Inferior parietal cortex (tissue), 1 donor: ENCODE data around the gene SORT1.

Experiments
- DNase-seq: peaks from one replicate; pipeline ENCODE4 v3.0.0-alpha.2; 2016; ENCODE audit errors: extremely low spot score

Gene SORT1

DNA sequence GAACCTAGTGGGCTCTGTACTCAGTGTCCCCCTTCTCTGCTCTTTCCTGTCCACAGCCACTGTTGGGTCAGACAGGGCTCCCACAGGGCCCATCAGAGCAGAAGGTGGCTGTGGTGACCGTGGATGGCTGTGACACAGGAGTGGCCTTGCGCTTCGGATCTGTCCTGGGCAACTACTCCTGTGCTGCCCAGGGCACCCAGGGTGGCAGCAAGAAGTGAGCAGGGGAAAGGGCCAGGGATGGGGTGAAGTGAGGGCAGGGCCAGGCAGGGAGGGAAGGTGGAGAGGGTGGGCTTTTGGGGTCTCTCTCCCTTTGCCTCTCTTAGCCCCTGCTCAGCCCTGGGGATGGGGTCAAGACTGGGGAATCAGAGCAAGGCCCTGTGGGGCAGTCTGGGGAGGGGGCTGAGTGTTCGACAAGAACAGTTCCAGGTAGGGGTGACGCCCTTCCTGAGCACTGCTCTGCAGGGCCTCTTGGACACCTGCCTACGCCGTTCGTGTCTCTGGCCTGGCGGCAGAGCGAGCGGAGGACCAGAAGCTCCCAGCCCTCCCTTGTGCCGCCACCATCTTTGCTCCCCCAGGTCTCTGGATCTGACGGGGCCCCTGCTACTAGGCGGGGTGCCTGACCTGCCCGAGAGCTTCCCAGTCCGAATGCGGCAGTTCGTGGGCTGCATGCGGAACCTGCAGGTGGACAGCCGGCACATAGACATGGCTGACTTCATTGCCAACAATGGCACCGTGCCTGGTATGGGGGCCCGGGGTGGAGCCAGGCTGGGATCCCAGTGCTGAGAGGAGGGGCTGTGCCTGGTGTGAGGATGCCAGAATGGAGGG is 135.3 kb downstream of the SORT1 start:
- no peak for DNase-seq

DNA sequence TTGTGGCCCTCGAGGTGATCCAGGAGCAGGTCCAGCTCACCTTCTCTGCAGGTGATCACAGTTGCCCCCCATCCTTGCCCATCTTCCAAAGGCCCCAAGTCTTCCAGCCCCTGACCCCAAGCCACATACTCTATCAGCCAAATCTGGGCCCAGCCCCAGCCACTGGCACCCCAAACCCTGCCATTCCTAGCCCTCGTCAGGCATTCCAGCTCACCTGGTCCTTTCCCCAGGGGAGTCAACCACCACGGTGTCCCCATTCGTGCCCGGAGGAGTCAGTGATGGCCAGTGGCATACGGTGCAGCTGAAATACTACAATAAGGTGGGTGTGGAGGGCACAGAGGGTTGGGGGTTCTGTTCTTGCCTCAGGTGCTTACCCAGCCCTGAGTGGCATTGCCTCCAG is 136.1 kb downstream of the SORT1 start:
- DNase-seq = no peak

DNA sequence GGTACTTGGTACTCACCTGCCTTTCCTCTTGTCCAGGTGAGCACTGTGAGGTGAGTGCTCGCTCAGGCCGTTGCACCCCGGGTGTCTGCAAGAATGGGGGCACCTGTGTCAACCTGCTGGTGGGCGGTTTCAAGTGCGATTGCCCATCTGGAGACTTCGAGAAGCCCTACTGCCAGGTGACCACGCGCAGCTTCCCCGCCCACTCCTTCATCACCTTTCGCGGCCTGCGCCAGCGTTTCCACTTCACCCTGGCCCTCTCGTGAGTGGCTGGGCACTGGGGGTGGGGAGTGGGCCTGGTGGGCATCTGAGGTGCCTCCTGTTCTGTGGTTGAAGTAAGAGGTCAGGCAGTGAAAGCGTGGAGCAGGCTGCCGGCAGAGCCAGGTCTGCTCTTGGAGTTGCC is 136.7 kb downstream of the SORT1 start:
- no peak for DNase-seq

DNA sequence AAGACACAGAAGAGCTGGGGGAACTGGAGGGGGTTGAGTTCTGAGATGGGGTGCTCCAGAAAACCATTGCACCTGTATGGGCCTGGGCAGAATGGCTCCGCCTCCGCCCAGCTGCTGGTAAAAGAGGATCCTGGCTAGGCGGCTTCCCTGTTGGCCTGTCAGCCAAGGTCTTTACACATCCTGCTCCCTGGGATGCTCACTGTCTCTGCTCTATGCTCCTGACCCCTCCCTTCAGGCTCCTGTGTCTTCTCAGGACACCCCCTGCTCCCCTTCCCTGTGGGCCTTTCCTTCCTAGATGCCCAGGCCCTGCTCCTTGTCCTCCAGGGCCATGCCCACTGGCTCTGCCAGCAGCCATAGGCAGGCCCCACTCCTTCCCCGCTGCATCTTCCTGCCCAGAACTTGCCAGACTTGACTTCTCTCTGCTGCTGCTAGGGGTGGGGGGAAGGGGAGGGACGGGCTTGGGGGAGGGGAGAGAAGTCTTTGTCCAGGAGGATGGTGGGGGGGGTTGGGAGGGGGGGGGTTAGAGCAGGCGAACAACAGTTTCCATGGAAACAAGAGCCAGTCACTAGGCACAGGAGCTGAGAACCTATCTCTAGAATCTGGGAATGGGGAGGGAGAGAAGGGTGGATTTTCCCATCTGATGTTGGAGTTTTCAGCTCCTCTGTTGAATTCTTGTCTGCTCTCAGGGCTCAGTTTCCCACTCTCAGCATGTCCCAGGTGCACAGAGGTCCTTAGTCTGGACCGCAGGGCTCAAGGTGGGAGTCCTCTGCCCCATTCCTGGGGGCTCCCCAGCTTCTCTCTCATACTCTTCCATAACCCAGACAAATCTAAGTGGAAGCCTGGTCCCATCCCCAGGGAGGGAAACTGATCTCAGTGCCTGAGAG is 137.8 kb downstream of the SORT1 start:
- no peak for DNase-seq
